Activated CD8-positive, alpha-beta T cell treated with anti-CD3 and anti-CD28 coated beads, Interleukin-2, amount 10 ng/mL, durations not matched to agents 7 days and 5 days (primary cell): ENCODE results near the gene DNAH7. TPM values are rescaled to one million over a fixed set of nuclear protein-coding genes. Genes with fewer than 3 reads are reported as not detected.

Source experiments
- ATAC-seq: fragments of 150-1000 bp; cut with Tn5 transposase; one replicate; pipeline ENCODE4 v1.10.0; 2021; ENCODE audit warnings: moderate library complexity
- CTCF ChIA-PET: fragments of 350-600 bp; sonication (Branson Sonifier 250); formaldehyde crosslinking; loops from one replicate; lab custom pipeline; 2021; ENCODE audit warnings: antibody characterized with exemption; lab: Charles Lee
- POLR2A ChIA-PET: fragments of 350-600 bp; sonication (Branson Sonifier 250); formaldehyde crosslinking; loops from one replicate; lab custom pipeline; 2021; ENCODE audit warnings: antibody characterized with exemption; lab: Charles Lee
- DNase-seq: peaks from one replicate; pipeline ENCODE4 v3.0.0-alpha.2; 2020
- H3K27ac Mint-ChIP-seq: one replicate; pipeline ENCODE4 v1.8.0; 2021; ENCODE audit warnings: mild to moderate bottlenecking, mixed read lengths
- H3K27me3 Mint-ChIP-seq: one replicate; pipeline ENCODE4 v1.8.0; 2021; ENCODE audit warnings: low read depth, mixed read lengths
- H3K36me3 Mint-ChIP-seq: one replicate; pipeline ENCODE4 v1.8.0; 2021; ENCODE audit warnings: low read depth, mixed read lengths
- H3K4me1 Mint-ChIP-seq: one replicate; pipeline ENCODE4 v1.8.0; 2021; ENCODE audit warnings: low read depth, mixed read lengths
- H3K4me3 Mint-ChIP-seq: one replicate; pipeline ENCODE4 v1.8.0; 2021; ENCODE audit warnings: mild to moderate bottlenecking, mixed read lengths
- H3K9me3 Mint-ChIP-seq: one replicate; pipeline ENCODE4 v1.8.0; 2022; ENCODE audit warnings: mixed read lengths; ENCODE audit not compliant: insufficient read depth
- total RNA-seq, 2 experiments: library from RNA; stranded (reverse); gene quantifications; one replicate each; pipeline ENCODE4 v1.2.3, GENCODE V29; 2021

Gene DNAH7
- total RNA-seq, 2 experiments from 2014 or later = not detected

DNA sequence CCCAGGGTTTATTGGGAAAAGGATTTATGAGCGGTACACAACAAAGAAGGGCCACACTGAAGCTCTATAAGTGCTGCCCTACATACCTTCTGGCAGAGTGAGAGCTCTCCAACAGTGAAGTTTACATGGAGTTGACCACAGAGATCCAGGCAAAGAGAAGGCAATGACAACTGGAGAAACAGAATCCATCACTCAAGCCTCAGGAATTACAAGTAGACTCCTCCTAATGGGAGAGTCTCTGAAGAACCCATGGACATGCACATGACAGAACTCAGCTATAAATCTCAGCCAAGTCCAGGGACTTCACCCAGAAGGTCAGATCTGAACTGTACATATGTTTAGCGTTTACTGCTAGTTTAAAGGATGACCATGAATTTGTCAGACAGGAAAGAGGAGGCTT lies 164.7 kb downstream of the DNAH7 start:
- no peak for ATAC-seq
- POLR2A ChIA-PET = no interaction called here

DNA sequence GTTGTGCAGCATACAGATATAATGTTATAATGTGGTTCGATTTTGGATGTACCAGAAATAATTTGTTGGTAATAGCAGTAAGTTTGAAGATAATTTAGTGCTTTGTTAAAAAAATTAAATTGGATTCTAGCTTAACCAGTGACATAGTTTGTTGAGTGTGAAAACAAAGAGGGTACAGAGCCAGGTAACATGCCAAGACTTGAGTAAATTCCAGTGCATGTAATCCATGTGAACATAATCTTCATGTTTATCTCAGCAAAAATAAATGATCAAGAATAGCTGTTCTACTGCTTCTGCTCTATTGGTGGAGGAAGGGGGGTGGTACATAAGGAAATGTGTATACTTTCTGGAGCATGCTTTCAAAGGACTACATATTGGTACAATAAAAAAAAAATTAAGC lies 165.8 kb downstream of the DNAH7 start:
- ChIA-PET CTCF (no interaction called here), POLR2A (no interaction called here)
- H3K36me3 Mint-ChIP-seq = no peaks in the 10 kb centered on the region
- H3K4me1 Mint-ChIP-seq = no peaks in the 10 kb centered on the region
- H3K9me3 Mint-ChIP-seq = no peaks in the 10 kb centered on the region
- H3K4me3 Mint-ChIP-seq = no peak overlapping the region
- ATAC-seq (no peak), DNase-seq (no peak)
- peaks cover 2% of the 10 kb centered on the region for H3K27me3 Mint-ChIP-seq
- no peak overlapping the region for H3K27ac Mint-ChIP-seq

More for the DNA sequence above, 164.7 kb downstream of the DNAH7 start:
- no peak for DNase-seq
- Mint-ChIP-seq H3K4me1 (no peaks in the 10 kb centered on the region), H3K27ac (no peak overlapping the region), H3K27me3 (no peaks in the 10 kb centered on the region), H3K4me3 (no peak overlapping the region), H3K9me3 (no peaks in the 10 kb centered on the region), H3K36me3 (no peaks in the 10 kb centered on the region)
- CTCF ChIA-PET = no interaction called here

DNA sequence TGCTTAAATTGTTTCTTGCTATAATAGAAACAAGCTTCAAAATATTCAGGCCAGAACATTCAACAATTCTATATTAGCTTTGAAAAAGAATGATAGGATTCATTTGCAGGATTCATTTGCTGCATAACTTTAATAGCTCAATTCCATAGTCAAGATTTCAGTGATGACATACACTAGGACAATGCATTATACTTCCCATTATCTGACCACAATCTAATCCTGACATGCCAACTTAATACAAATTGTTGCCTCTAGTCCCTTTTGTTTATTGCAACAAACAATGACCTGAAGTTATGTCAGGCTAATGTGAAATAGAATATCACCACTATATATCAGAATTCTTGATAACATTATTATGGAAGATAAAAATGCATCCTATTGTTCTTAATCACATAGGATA lies 169.4 kb downstream of the DNAH7 start:
- Mint-ChIP-seq H3K9me3 (no peaks in the 10 kb centered on the region), H3K4me1 (no peaks in the 10 kb centered on the region), H3K36me3 (no peaks in the 10 kb centered on the region), H3K27ac (no peak overlapping the region), H3K4me3 (no peak overlapping the region), H3K27me3 (peaks cover 2% of the 10 kb centered on the region)
- POLR2A ChIA-PET = no interaction called here
- no peak for DNase-seq
- no peak for ATAC-seq
- CTCF ChIA-PET = no interaction called here

DNA sequence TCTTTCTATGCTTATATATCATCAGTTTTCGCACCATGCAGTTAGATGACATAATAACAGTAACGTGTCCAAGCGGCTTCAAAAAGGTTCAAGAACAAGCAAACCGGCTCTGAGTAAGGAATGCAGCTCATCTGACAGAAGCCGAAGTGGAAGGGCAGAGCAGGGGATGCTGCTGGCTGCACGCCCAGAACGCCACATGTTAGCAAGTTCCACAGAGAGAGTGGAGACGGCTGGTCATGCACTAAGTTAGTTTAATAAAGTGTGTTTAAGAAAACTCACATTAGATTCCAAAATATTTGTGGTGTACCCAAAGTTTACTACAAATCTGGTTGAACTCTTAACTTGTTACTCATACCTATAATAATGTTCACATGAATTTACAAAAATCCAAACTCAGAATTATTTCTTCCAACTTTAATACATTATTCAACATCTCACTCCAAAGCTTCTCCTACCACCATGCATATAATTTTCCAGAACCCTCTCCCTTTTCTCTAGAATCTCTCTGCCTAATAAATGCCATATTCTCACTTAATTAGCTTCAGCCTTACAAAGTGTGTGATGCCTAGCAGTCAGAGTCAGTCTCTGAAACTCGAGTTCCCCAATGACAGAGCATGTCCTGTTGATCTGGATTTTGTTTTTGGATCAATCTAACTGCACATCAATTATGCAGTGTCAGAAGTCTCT lies 170.0 kb downstream of the DNAH7 start:
- no peaks in the 10 kb centered on the region for H3K36me3 Mint-ChIP-seq
- no peak overlapping the region for H3K4me3 Mint-ChIP-seq
- H3K4me1 Mint-ChIP-seq = no peaks in the 10 kb centered on the region
- peaks cover 2% of the 10 kb centered on the region for H3K27me3 Mint-ChIP-seq
- no peak for DNase-seq
- ATAC-seq = no peak
- ChIA-PET POLR2A (no interaction called here), CTCF (no interaction called here)
- H3K9me3 Mint-ChIP-seq = no peaks in the 10 kb centered on the region
- H3K27ac Mint-ChIP-seq = no peak overlapping the region

DNA sequence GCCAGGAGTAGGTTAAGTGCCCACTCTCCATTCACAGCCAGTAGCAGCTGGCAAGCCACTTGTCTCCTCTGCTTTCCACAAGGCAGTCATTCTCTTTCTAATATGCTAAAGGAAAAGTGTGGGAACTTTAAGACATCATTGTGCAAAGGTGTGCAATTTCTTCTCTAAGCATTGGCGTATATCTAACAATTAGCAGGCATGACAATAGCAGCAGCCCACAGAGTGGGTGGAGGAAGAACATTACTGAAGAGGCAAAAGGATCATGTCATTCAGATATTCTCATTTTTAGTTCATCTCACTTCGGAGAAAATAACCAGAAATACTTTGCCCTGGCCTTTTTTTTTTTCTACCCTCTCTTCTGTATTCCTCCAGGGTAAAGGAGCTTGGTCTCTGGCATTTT lies 177.6 kb downstream of the DNAH7 start:
- Mint-ChIP-seq H3K36me3 (no peaks in the 10 kb centered on the region), H3K4me3 (no peak overlapping the region), H3K27me3 (no peaks in the 10 kb centered on the region), H3K27ac (no peak overlapping the region), H3K9me3 (no peaks in the 10 kb centered on the region), H3K4me1 (no peaks in the 10 kb centered on the region)
- CTCF ChIA-PET = no interaction called here
- DNase-seq = no peak
- POLR2A ChIA-PET = no interaction called here
- ATAC-seq = no peak

DNA sequence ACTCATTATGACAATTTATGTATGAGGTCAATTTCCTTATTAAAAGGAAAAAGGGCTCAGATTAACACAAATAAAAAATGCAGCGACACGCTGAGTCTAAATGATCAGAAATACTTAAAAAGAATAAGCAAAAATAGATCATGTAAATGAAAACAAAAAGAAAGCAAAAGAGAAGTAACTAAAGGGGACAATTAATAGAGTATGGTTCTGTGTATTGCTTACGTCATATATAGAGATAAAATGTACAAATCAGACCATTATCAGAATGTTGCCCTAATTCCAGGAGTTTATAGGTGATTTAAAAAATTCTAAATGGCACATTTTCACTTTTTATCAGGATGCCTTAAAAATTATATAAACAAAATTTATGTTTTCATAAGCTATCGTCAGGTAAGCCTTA lies 189.5 kb downstream of the DNAH7 start:
- Mint-ChIP-seq H3K27ac (no peak overlapping the region), H3K4me1 (no peaks in the 10 kb centered on the region), H3K9me3 (no peaks in the 10 kb centered on the region), H3K27me3 (peaks cover 4% of the 10 kb centered on the region), H3K36me3 (no peaks in the 10 kb centered on the region), H3K4me3 (no peak overlapping the region)
- ATAC-seq = no peak
- DNase-seq = no peak
- CTCF ChIA-PET = no interaction called here
- POLR2A ChIA-PET = no interaction called here

DNA sequence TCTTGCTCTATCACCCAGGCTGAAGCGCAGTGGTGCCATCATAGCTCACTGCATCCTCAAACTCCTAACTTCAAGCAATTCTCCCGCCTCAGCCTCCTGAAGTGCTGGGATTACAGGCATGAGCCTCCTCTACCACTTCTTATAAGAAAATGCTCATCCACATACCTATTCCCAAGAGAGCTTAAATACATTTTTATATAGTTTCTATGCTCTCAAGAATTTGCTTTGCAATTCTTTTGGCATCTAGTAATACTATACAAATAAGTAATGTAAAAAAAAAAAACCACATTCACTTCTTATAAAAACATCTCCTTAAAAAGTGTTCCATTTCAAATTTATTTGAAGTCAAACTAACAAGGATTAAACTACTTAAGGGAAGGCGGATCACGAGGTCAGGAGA lies 197.3 kb downstream of the DNAH7 start:
- ChIA-PET CTCF (no interaction called here), POLR2A (no interaction called here)
- ATAC-seq = no peak
- H3K27me3 Mint-ChIP-seq = peaks cover 3% of the 10 kb centered on the region
- no peaks in the 10 kb centered on the region for H3K4me1 Mint-ChIP-seq
- no peak for DNase-seq
- H3K27ac Mint-ChIP-seq = no peak overlapping the region
- H3K4me3 Mint-ChIP-seq = no peak overlapping the region
- no peaks in the 10 kb centered on the region for H3K9me3 Mint-ChIP-seq
- no peaks in the 10 kb centered on the region for H3K36me3 Mint-ChIP-seq

DNA sequence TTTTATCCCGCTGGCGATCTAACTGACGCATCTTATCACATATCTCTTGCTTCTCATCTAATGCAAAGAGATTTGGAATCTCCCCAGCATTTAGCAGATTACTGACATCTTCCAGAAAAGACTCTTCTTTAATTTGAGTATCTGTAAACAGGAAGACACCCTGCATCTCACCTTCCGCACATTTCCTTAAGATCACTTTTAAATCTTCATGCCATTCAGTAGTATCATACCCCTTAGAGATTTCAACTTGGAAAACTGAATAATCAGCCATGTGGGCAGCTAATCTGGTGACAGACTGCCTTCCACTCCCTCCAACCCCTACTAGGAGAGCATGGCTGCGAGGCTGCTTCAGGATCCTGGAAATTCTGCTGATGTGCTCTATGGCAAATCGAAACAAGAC lies 204.3 kb downstream of the DNAH7 start:
- CTCF ChIA-PET = no interaction called here
- no peak overlapping the region for H3K27ac Mint-ChIP-seq

DNA sequence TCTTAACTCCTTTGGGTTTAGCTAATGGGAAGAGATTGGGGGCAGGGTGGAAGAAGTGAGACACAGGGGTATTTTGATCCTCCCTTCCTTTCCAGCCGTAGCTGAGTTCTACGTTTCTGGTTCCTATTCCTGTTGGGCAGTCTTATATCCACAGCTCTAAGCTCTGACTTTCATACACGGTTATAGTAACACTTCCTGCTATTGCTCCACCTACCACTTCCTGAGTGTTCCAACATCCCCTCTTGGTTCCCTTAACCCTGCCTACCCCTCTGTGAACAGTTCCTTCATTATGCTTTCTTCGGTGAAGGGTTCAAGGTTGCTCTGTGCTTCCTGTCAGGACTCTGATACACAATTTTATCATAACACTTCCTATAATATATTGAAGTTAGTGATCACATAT lies 205.1 kb downstream of the DNAH7 start:
- peaks cover 1% of the 10 kb centered on the region for H3K4me1 Mint-ChIP-seq
- ATAC-seq (no peak), DNase-seq (no peak)
- no peaks in the 10 kb centered on the region for H3K36me3 Mint-ChIP-seq
- H3K27ac Mint-ChIP-seq = no peak overlapping the region
- CTCF ChIA-PET = interaction anchor here (1.2 kb wide), 2 partner anchors 10 to 205 kb away, joined by 3 read pairs; partner anchors contain the start of gene DNAH7
- H3K27me3 Mint-ChIP-seq = peaks cover 2% of the 10 kb centered on the region
- no peaks in the 10 kb centered on the region for H3K9me3 Mint-ChIP-seq
- POLR2A ChIA-PET = no interaction called here
- H3K4me3 Mint-ChIP-seq = no peak overlapping the region

More for the DNA sequence above, 204.3 kb downstream of the DNAH7 start:
- H3K4me1 Mint-ChIP-seq = peaks cover 1% of the 10 kb centered on the region
- H3K36me3 Mint-ChIP-seq = no peaks in the 10 kb centered on the region
- no peaks in the 10 kb centered on the region for H3K27me3 Mint-ChIP-seq
- DNase-seq (no peak), ATAC-seq (no peak)
- H3K4me3 Mint-ChIP-seq = no peak overlapping the region
- POLR2A ChIA-PET = no interaction called here
- no peaks in the 10 kb centered on the region for H3K9me3 Mint-ChIP-seq

DNA sequence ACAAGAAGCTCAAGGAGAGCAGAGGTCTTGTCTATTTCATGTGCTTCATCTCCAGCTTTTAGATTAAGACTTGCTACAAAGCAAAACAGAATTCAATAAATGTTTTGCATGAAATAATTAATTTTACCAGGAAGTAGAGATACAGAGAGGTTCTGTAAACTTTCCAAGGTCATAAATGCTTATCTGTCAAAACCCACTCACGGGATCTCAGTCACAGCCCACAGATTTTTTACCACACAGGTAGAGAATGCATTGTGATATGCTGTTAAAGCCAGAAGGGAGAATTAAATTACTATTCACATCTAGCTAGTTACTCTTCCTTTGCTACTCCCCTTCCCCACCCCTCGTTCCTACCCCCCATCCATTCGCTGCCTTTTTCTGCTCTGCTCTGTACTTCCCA lies 205.5 kb downstream of the DNAH7 start:
- no peaks in the 10 kb centered on the region for H3K36me3 Mint-ChIP-seq
- ATAC-seq = no peak
- peaks cover 6% of the 10 kb centered on the region for H3K27me3 Mint-ChIP-seq
- peaks cover 1% of the 10 kb centered on the region for H3K4me1 Mint-ChIP-seq
- no peaks in the 10 kb centered on the region for H3K9me3 Mint-ChIP-seq
- no peak for DNase-seq
- CTCF ChIA-PET = interaction anchor here (1.2 kb wide), 2 partner anchors 10 to 205 kb away, joined by 3 read pairs; partner anchors contain the start of gene DNAH7
- no peak overlapping the region for H3K27ac Mint-ChIP-seq
- H3K4me3 Mint-ChIP-seq = no peak overlapping the region
- POLR2A ChIA-PET = no interaction called here

DNA sequence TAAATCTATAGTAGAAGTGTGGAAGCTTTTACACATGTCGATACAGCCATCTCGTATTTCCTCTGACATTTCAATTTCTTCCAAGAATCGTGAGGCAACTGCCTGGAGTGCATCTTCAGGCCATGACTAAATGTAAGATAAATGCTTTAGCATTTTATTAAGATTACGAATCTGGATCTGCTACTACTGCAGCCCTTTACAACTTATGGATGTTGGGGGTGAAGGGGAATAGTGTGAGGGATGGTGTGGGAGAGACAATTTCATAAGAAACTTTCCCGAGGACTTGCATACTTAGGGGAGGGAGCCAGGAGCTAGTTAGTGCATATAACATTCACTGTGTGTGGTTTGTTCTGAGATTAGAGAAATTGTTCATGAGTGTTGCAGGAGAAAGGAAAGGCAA lies 206.8 kb downstream of the DNAH7 start:
- POLR2A ChIA-PET = no interaction called here

DNA sequence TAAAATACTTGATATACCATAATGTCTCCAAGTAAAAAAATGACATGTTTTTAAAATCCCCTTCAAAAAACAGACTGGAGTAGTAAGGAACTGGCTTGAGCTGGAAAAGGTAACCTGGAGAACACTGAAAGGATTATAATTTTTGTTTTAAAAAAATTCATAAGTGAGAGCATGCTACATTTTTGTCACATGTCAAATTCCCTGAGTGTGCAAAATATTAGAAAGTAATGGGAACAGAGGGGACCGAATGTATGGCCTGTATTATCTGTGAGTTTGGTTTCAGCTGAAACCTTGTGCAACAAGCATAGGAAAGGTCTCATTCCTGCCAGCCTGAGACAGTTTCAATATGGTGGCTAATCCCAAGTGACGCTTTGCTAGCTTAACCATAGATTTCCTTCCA lies 209.1 kb downstream of the DNAH7 start:
- ChIA-PET CTCF (no interaction called here), POLR2A (no interaction called here)
- no peak for ATAC-seq
- Mint-ChIP-seq H3K27me3 (peaks cover 6% of the 10 kb centered on the region), H3K27ac (no peak overlapping the region), H3K4me3 (no peak overlapping the region), H3K36me3 (no peaks in the 10 kb centered on the region), H3K9me3 (no peaks in the 10 kb centered on the region), H3K4me1 (peaks cover 1% of the 10 kb centered on the region)
- DNase-seq = no peak

More for the DNA sequence above, 206.8 kb downstream of the DNAH7 start:
- Mint-ChIP-seq H3K4me1 (peaks cover 1% of the 10 kb centered on the region), H3K9me3 (no peaks in the 10 kb centered on the region), H3K27ac (no peak overlapping the region), H3K36me3 (no peaks in the 10 kb centered on the region), H3K4me3 (no peak overlapping the region), H3K27me3 (peaks cover 6% of the 10 kb centered on the region)
- DNase-seq (no peak), ATAC-seq (no peak)
- CTCF ChIA-PET = no interaction called here

DNA sequence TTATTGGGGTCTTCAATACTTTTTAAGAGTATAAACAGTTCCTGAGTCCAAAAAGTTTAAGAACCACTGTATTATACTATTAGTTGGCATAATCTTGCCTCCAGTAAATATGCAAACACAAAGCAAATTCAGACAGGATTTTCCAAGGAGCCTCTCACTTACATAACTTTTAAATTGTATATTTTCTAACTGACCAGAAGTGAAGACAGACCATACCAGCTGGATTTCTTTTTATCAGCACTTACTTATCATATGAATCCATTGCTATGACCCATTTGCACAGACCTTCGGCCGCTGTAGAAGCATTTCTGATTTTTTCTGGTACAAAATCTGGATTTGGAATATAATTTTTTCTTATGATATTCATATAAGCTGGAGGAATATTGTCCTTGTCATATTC lies 211.5 kb downstream of the DNAH7 start:
- Mint-ChIP-seq H3K27me3 (peaks cover 6% of the 10 kb centered on the region), H3K36me3 (no peaks in the 10 kb centered on the region), H3K4me3 (no peak overlapping the region), H3K9me3 (no peaks in the 10 kb centered on the region), H3K4me1 (no peaks in the 10 kb centered on the region), H3K27ac (no peak overlapping the region)
- DNase-seq = no peak
- ChIA-PET CTCF (no interaction called here), POLR2A (no interaction called here)
- no peak for ATAC-seq
